Pulmonary artery endothelial cell (primary cell): ENCODE data around the gene SRRM4. TPM values are rescaled to one million over a fixed set of nuclear protein-coding genes. Genes with fewer than 3 reads are reported as not detected.

Experiments
- DNase-seq: peaks from one replicate; pipeline ENCODE4 v3.0.0-alpha.2; 2011; ENCODE audit warnings: low read depth, low spot score
- total RNA-seq: library from RNA; depleted of rRNA; stranded (reverse); fragments of >200 nt; gene quantifications from 2 replicates; pipeline ENCODE4 v1.2.3, GENCODE V29; 2014

The SRRM4 gene
- total RNA-seq, 1 donor from 2014 or later: not detected

DNA sequence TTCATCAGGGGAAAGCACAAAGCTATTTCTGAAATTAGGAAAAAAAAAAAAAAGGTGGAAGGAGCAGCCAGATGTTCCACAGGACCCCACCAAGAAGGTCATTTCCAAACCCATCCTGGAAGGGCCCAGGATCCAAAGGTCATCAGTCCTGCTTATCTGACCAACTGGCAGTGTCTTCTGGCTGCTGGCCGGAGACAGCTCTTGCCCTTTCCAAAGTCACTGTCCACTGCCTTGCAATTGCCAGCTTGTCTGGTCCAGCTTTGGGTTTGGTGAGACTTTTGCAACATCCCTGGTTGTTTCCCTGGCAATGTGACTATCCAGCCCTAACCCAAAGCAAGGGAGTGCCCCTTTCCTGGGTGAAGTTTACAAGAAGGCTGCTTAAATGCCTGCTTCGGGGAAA, 178.5 kb downstream of the SRRM4 start:
- DNase-seq: no peak

DNA sequence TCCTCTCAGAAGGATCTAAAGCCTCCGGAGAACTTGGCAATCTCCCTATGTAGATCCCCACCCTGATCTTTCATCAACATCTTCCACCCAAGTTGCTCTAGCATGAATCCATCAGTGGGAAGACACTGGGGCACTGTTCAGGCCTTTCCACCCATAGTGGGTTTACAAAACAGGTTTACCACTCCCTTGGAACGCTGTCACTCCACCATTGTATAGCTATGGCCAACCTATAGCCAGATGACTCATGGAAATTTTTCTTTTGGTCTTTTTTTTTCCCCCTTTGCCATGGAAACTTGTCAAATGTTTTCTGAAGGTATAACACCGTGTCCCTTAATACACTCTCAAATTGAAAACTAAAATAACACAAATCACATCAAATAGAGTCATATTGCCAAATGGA, 186.6 kb downstream of the SRRM4 start:
- no peak for DNase-seq

DNA sequence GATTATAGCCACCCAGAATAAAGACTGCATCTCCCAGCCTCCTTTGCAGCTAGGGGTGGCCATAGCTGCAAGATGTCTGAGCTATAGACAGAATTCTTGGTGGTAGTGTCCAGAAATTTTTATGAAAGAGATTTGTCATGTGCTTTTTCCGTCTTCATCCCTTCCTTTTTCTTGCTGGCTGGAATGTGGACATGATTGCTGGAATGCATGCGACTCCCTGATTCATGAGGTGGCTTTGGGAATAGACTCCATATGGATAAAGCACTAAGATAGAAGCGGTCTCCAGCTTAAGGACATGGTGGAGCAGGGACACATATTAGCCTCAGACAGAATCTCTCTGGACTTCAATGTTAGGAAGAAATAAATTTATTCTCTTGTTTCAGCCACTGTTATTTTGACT, 187.4 kb downstream of the SRRM4 start:
- no peak for DNase-seq

DNA sequence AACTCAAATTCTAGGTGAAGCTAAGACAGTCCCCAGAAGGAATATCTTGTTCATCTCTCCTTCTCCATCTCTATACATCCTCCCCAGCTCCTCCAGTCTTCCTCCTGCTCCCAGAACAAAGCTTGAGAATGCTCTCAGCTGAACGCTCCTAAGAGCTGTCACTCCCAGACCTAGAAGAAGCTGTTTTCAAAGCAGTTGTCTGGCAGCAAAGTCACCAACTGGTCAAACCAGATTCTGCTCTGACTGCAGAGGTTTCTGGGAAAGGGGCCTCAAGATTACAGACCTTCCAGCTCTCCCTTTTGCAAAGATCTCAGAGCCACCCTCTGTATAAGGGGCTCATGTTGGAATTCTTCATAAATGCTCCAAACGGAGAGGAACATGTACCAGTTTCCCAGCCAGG, 187.8 kb downstream of the SRRM4 start:
- DNase-seq: no peak

DNA sequence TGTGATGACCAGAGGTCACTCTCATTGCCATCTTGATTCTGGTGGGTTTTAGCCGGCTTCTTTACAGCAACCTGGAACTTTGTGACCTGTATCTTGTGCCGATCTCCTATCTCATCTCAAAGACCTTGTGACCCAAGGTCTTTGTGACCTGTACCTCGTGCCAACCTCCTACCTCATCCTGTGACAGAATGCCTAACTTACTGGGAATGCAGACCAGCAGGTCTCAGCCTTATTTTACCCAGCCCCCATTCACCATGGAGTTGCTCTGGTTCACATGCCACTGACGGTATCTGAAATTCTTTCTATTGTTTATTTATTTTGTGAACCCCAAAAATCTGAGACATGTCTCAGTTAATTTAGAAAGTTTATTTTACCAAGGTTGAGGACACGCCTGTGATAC, 189.9 kb downstream of the SRRM4 start:
- DNase-seq: no peak

DNA sequence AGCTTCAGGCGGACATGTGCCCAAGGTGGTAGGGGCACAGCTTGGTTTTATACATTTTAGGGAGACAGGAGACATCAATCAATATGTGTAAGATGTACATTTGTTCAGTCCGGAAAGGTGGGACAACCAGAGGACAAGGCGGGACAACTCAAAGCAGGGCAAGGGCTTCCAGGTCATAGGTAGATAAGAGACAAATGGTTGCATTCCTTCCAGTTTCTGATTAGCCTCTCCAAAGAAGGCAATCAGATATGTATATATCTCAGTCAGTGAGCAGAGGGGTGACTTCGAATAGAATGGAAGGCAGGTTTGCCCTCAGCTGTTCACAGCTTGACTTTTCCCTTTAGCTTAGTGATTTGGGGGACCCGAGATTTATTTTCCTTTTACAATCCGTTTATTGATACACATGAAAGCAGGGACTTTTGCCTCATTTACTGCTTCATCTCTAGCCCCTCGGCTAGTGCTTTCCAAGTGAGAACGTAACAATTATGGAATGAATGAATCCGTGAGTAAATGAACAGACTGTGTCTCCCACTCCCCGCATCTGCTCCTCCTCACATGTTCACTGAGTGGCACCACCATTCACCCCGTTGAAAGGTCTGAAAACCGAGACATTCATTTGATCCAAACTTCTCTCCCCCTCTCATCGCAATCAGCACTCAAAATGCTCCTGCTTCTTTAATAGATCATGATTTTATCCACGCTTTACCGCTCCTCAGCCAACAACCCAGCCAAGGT, 190.5 kb downstream of the SRRM4 start:
- no peak for DNase-seq

DNA sequence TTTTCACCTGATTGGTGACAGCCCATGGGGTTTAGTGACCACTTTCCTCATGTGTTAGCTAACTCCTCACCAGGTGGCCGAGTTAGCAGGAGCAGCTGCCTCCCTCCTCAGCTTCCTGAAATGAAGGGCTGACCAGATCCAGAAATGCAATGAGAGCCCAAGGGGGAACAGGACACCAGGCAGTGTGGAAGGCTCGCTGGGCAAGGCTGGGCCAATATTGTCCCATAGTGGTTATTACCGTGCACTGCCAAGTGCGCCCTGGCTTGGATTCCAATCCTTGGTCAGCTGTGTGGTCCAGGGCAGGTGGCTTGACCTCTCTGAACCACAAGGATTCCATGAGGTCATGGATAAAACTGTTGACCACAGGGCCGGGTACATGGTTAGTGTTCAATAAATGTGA, 193.7 kb downstream of the SRRM4 start:
- DNase-seq: no peak

DNA sequence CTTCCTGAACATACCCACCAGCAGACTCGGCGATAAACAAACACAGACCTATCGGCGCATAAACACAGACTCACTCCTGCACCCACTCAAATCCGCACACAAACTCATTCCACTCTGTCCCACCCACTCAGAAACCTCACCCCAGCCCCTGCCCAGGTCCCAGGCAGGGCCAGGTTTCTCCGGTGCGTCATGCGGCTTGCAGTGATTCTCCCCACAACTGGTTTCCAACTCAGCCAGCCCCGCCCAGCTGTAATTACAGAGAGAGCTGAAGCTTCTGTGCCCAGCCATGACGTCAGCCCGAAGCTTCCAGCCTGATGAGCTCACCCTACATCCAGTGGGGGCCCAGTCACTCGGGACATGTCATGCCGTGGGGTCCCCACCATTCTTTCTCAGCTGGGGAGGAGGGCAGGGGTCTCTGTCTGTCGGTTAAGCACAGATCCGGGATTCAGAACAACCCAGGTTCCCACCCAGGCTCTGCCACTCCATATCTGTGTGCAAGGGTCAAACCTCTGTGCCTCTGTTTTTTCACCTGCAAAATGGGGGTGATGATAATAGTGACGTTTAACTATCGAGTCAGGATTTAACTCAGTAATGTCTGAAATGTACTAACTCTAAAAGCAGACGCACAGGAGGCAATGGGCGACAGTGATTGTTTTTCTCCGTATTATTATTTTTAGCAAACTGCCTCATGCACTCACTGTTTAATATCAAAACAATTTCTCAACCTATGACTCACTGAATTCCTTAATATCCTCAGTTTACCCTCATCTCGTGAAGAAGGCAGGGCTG, 195.1 kb downstream of the SRRM4 start:
- peak; percentile 44 for DNase-seq

DNA sequence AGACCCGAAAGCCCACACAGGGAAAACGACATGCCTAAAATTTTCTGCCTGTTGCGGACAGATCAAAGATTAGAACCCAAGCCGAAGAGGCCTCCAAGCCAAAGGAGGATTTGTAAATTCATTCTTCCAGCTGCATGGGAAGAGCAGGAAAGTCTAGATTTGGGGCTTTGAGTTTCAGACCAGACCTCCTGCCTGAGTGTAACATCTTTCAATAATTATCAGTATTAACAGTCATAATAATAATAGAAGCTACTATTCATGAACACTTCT, 195.7 kb downstream of the SRRM4 start:
- DNase-seq: no peak

DNA sequence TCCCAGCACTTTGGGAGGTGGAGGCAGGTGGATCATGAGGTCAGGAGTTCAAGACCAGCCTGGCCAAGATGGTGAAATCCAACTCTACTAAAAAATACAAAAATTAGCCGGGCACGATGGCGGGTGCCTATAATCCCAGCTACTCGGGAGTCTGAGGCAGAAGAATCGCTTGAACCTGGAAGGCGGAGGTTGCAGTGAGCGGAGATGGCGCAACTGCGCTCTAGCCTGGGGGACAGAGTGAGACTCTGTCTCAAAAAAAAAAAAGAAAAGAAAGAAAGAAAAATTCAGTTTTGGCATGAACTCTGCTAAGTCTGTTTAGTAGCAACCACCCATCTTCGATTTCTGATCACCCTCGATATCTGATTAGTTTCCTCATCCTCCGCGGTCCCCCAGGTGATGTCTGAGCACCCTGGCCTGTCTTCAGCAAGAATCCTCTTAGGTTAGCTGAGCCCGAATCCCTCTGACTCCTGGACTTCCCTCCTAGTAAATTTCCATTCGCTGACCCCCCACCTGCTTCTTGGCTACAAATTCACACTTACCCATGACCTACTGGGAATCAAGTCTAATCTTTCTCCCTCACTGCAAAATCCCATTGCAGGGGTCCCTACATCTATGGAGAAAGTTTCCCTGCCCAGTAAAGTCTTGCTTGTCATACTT, 196.5 kb downstream of the SRRM4 start:
- no peak for DNase-seq

DNA sequence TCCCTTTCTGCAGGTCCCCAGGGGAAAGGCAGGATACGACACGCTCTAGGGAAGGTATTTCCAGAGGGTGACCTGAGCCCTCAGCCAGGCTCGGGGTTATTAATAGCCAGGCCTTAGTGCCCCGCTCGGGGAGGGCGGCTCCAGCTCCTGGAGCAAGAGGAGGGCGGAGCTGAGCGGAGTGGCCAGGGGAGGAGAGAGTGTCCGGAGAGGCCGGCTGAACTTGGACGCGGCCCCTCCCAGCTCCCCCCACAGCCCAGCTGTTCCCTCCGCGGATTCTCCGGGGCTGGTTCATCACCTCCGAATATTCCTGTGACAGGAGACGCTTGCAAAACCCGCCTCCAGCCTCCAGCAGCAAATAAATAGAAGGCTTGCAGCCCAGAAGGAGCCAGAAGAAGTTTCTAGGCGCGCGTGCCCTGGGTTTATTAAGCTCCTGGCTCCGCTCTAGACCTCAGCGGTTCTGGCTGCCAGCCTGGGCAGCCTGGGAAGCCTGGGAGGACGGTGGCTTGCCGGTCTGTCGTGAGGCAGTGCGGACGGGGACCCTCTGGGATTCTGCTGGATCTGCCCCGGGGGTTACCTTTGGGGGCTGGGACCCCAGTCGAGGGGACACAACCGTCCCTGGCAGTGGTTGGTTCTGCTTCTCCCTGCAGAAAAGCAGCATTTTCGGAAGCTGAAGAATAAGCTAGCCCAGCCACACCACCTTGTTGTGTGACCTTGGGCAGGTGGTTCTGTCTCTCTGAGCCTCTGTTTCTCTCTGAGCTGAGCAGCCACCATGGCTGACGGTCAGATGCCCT, 197.4 kb downstream of the SRRM4 start, which contains the start of gene HSPB8:
Gene HSPB8 (plus strand): TSS at position 388 of the 791 bp plus-strand sequence. CDS start 382 bp downstream, at position 770.
- no peak for DNase-seq

DNA sequence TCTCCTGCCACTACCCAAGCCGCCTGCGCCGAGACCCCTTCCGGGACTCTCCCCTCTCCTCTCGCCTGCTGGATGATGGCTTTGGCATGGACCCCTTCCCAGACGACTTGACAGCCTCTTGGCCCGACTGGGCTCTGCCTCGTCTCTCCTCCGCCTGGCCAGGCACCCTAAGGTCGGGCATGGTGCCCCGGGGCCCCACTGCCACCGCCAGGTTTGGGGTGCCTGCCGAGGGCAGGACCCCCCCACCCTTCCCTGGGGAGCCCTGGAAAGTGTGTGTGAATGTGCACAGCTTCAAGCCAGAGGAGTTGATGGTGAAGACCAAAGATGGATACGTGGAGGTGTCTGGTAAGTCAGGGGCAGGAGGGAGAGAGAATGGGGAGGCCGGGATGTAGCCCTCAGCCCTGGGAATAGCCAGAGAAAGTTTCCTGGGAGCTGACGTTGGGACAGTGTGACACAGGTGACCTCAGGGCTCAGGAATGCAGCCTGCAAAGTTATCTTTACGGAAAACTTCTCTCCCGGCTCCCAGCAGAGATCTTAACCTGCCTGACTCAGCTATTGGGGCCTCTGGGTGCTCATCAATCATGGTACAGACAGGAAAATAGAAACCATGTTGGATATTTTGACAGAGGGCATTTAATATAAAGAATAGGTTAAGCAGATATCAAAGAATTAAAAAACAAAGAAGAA, 198.1 kb downstream of the SRRM4 start:
- DNase-seq: no peak

DNA sequence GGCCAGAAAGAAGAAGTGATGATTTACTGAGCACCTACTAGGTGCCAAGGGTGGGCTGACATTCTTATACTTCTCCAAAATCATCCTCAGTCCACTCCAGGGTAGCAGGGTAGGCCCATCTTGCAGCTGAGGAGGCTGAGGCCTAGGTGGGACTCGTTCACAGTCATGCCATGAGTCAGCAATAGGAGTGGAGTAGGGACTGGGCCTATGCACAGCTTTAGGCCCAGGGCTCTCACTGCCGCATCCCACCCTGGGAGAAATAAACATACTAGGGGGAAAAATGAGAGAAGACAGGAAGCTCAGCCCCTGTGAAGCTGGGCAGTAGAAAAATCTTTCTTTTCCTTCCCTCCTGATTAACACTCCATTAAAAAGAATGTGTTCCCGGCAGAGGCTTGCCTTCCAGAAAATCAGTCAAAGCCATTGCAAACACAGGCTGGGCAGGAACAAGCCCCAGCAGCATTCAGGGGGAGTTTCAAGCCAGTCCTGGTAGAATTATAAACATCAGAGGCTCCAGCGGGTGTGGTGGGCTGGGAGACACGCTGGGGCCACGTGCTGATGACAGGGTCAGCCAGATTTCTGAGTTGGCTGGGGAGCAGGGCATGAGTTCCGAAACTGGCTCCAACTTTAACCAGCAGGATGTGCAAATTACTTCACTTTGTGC, 199.2 kb downstream of the SRRM4 start:
- no peak for DNase-seq

DNA sequence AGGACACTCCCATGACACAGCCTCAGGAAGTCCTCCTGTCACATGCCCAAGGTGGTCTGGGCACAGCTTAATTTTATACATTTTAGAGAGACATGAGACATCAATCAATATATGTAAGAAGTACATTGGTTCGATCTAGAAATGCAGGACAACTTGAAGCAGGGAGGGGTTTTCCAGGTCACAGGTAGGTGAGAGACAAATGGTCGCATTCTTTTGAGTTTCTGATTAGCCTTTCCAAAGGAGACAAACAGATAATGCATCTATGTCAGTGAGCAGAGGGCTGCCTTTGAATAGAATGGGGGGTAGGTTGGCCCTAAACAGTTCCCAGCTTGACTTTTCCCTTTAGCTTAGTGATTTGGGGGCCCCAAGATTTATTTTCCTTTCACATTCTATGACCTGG, 199.9 kb downstream of the SRRM4 start:
- no peak for DNase-seq

DNA sequence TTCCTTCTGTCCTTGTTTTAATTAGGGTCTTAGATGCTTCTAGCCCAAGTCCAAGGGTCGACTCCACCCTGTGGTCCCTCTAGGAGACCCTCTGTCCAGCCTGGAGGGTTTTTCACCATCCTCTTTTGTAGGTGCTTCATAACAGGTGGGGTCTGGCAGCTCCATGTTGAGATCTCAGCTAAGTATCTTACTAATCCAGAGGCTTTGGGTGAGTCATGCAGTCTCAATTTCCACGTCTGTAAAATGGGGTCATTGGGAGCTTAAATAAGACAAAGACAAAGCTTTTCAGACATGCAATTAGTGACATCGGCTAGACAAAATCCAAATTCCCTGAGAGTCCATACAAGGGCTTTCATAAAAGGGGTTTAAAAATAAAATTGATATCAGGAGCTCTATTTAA, 200.6 kb downstream of the SRRM4 start:
- DNase-seq: no peak

DNA sequence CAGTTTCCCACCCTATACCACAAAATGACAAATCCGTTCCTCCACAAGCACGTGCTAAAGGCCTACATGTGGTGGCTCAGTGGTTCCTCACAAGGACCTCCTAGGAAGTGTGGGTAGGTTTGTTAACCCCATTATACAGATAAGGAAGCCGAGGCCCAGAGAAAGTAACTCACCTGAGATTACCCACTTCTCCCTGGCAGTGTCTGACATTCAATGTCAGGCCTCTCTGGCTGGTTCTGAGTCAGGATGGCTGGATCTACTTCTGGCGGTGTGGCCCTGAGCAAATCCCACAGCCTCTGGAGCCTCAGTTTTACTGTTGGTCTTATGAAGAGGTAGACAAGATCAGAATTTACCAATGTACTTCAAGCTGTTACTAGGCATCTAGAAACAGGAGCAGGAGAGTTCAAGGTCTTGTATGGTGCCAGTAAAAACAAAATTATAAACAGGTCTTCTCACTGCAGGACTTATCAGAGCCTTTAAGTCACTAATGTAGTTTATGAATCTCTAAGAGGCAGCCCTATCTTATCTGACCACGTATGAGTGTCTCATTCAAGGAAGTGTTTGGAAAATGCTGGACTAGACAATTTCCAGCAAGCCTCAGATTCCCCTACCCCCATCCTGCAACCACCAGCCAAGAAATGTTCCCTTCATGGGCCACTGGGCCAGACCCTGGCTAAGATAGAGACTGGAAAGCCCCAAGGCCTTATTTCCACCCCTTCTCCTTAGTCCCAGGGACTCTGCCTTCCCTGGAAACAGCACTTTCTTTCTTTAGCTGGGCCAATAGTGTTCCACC, 201.6 kb downstream of the SRRM4 start:
- DNase-seq: no peak

DNA sequence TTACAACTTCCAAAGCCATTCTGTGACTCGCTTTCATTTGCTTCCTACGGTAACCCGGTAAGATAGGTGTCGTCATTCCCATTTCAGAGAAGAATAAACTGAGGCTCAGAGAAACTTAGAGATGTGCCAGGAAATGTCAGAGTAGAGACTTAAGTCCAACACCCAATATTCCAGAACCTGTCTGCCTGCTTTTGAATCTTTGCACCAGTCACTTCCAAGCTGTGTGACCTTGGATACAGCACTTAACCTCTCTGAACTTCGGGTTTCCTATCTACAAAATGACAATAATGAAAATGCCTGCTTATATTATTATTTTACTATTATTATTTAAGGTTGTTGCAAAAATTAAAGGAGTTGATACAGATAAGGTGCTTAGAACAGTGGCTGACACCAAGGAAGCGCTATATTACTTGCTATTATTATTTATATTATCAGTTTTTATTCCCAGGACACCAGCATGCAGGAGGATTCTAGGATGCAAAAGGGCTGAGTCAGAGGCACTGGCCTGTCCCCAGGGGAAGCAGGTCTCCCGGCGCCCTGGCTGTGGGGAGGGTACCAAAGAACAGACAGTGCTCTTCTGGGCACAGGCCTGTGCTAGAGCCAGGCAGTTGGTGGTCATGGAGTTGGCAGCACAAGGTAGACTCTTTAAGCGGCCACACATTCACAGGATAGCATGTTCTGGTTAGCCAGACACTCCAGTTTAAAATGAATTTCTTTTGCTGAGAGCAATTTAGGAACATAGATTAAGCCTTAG, 202.8 kb downstream of the SRRM4 start:
- DNase-seq: no peak

DNA sequence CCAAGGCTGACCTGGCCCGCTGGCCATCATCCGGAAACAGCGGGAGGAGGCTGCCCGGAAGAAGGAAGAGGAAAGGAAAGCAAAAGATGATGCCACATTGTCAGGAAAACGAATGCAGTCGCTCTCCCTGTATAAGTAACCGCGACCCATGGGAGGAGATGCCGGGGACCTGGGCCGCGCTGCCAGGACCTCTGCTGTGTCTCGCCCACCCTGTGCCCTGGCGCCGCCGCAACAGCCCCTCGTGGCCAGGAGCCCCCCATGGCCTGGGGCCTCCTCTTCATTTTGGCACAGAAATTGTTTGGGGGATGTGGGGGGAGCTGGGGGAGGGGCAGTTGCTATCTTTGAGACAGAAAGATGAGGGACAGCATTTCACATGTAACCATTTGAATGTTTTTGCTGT, 213.9 kb downstream of the SRRM4 start:
- DNase-seq: no peak

DNA sequence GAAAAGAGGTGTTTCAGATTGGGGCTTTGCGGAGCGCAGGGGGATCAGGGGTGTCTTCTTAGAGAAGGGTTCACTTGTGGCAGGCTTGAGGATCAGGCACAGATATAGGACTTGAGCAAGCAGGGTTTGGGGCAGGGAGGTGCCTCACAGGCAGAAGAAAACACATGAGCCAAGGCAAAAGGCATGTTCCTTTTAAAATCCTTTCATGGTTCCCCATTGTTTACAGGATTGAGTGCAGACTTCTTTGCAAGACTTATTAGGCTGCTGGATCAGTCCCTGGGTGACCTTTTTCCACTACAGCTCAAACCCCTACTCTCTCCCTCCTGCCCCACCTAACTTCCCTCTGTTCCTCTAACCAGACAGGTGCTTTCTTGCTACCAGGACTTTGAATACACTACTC, 217.1 kb downstream of the SRRM4 start:
- no peak for DNase-seq
